Left ventricle myocardium inferior (tissue), 1 donor: ENCODE data around the gene GAA. TPM values are rescaled to one million over a fixed set of nuclear protein-coding genes. Genes with fewer than 3 reads are reported as not detected.

ENCODE experiments used
- DNase-seq: peaks from one replicate; pipeline ENCODE4 v3.0.0-alpha.2; 2020
- H3K27ac ChIP-seq: fragments of 200-600 bp; replicated peaks from 2 replicates; pipeline ENCODE4 v1.8.0; 2021
- H3K27me3 ChIP-seq: fragments of 200-600 bp; 2 replicates; pipeline ENCODE4 v1.8.0; 2021; ENCODE audit warnings: low read depth
- H3K36me3 ChIP-seq: fragments of 200-600 bp; 2 replicates; pipeline ENCODE4 v1.8.0; 2021
- H3K4me1 ChIP-seq: fragments of 200-600 bp; 2 replicates; pipeline ENCODE4 v1.8.0; 2021
- H3K4me3 ChIP-seq: fragments of 200-600 bp; 2 replicates; pipeline ENCODE4 v1.8.0; 2021; ENCODE audit warnings: mild to moderate bottlenecking, moderate library complexity
- H3K9me3 ChIP-seq: fragments of 200-600 bp; replicated peaks from 2 replicates; pipeline ENCODE4 v1.8.0; 2021
- CTCF ChIP-seq: fragments of 200-600 bp; IDR thresholded peaks from 2 replicates; pipeline ENCODE4 v1.8.0; 2021; ENCODE audit warnings: antibody characterized with exemption, mild to moderate bottlenecking, borderline replicate concordance
- intact Hi-C: fragments of 100-400 bp; cut with micrococcal nuclease; formaldehyde crosslinking; loops from one replicate; pipeline ENCODE4 v1.11.0; 2022
- total RNA-seq: library from RNA; stranded (reverse); fragmentation: NEBNext Ultra II Directional; extraction: Animal tissue kit (Norgen Biotek cat#: 25700); gene quantifications from one replicate; pipeline ENCODE4 v1.2.1, GENCODE V29; 2021
- donor health status: DM: no; HTN: yes; CAD: no; lungs with severe emphysema.

GAA gene
- total RNA-seq, 1 donor from 2014 or later: 44.4 TPM

DNA sequence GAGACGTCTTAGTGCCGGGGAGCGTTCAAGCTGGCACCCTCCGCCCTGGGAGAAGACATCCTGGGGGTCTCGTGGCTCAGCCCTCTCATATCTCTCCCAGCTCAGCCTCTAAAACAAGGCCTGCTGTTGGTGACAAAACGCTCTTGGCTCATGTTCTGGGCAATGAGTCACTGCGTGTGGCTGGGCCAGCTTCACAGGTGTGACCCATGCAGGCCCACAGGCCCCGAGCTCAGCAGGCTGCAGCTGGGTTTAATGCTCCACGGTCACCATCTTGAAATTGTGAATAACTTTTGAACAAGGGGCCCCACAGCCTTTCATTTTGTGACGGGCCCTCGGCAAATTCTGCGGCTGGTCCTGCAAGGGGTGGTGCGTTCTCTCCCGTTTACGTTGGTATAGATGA is 22.4 kb downstream of the GAA start:
- no peak overlapping the region for H3K27ac ChIP-seq
- DNase-seq: no peak
- intact Hi-C loops: no loop called here
- no peaks in the 10 kb centered on the region for H3K9me3 ChIP-seq
- H3K4me3 ChIP-seq: no peak overlapping the region
- peaks cover 8% of the 10 kb centered on the region for H3K27me3 ChIP-seq
- H3K4me1 ChIP-seq: no peaks in the 10 kb centered on the region
- no peak for TF ChIP-seq CTCF
- H3K36me3 ChIP-seq: peaks cover 5% of the 10 kb centered on the region

DNA sequence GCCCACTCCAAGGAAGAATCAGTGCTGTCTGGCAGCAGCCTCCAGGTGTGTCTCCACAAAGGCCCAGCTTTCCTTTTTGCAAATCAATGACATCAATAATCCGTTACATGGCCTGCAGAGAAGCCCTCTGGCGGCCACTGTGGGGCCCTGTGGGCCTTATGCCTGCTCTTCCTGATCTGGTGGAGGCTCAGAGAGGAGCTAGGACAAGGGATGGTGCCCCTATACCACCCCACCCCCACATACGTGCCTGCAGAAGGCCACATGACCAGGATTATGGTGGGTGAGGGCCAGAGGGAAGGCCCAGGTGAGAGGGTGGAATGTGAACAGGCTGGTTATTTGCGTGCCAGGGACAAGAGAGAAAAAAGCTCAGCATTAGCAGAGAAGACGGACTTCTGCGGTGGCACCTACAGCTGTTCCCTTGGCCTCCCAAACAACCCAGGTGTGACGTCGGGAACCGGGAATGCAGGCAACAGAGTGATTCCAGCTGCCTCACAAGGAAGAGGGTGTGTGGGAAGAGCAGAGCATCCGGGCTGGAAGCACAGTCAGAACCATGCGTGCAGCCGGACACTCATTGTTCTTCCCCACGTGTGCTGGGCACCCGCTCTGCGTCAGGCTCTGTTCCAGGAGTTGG is 23.1 kb downstream of the GAA start:
- intact Hi-C loops: no loop called here
- peak; percentile 14 for TF ChIP-seq CTCF
- H3K4me3 ChIP-seq: no peak overlapping the region
- DNase-seq: no peak
- no peaks in the 10 kb centered on the region for H3K9me3 ChIP-seq
- H3K4me1 ChIP-seq: no peaks in the 10 kb centered on the region
- no peak overlapping the region for H3K27ac ChIP-seq
- H3K27me3 ChIP-seq: peaks cover 8% of the 10 kb centered on the region
- peaks cover 2% of the 10 kb centered on the region for H3K36me3 ChIP-seq

GRCh38 chr17:80125656-80126448 is 24.5 kb downstream of the GAA start:
- intact Hi-C loops: no loop called here
- no peak overlapping the region for H3K4me3 ChIP-seq
- no peaks in the 10 kb centered on the region for H3K9me3 ChIP-seq
- H3K27ac ChIP-seq: no peak overlapping the region
- H3K36me3 ChIP-seq: no peaks in the 10 kb centered on the region
- no peak for TF ChIP-seq CTCF
- no peak for DNase-seq
- no peaks in the 10 kb centered on the region for H3K4me1 ChIP-seq
- H3K27me3 ChIP-seq: peaks cover 8% of the 10 kb centered on the region

GRCh38 chr17:80126449-80126715 is 25.0 kb downstream of the GAA start:
- DNase-seq: no peak
- no peak for TF ChIP-seq CTCF
- Histone ChIP-seq H3K27me3 (peaks cover 8% of the 10 kb centered on the region), H3K4me3 (no peak overlapping the region), H3K9me3 (no peaks in the 10 kb centered on the region), H3K4me1 (no peaks in the 10 kb centered on the region), H3K27ac (no peak overlapping the region), H3K36me3 (no peaks in the 10 kb centered on the region)
- intact Hi-C loops: no loop called here

DNA sequence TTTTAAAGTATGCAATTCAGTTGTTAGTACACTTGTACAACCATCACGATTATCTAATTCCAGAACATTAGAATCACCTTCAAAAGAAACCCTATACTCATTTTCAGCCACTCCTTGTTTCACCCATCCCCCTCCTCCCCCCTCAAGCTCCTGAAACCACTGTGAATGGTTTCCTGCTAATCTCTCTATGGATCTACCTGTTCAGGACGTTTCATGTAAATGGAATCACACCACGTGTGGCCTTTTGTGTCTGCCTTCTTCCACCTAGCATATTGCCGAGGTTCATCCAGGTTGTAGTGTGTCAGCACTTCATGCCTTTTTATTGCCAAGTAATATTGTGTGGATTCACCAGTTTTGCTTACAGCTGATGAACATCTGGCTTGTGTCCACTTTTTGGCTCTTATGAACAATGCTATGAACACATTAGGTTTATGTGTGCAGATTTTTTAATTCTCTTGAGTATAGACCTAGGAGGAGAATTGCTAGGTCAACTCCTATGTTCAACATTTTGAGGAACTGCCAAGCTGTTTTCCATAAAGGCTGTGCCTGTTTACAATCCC is 27.7 kb downstream of the GAA start:
- Histone ChIP-seq H3K27me3 (peaks cover 8% of the 10 kb centered on the region), H3K4me1 (no peaks in the 10 kb centered on the region), H3K9me3 (no peaks in the 10 kb centered on the region), H3K27ac (no peak overlapping the region), H3K4me3 (no peak overlapping the region), H3K36me3 (peaks cover 12% of the 10 kb centered on the region)
- no peak for TF ChIP-seq CTCF
- DNase-seq: no peak
- intact Hi-C loops: no loop called here
